ENCODE data around the gene TUBE1.
"Not testable (repeated sequence)": the region's sequence is repeated elsewhere in the genome, so short reads cannot be mapped to it uniquely, and the experiment has no call there.

The TUBE1 gene

DNA sequence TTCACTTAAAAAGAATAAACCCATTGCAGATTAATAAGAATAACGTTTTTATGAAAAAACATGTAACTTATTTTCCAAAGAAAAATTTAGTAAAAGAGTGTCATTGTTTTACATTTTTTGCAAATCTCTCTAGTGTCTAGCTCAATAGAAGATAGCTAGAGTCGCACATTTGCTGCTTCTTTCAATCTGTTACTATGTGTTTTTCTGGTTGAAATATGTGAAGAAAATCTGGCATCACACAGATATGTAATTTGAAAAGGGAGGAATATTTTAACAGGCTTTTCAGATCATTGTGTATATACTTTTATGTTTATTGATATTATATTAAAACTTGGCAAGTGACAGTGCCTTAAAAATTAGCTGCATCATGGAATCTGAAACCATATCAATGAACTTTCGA is 24.3 kb downstream of the TUBE1 start:
- no peak for DNase-seq (ENCODE audit: low read depth in 2 of 2)

DNA sequence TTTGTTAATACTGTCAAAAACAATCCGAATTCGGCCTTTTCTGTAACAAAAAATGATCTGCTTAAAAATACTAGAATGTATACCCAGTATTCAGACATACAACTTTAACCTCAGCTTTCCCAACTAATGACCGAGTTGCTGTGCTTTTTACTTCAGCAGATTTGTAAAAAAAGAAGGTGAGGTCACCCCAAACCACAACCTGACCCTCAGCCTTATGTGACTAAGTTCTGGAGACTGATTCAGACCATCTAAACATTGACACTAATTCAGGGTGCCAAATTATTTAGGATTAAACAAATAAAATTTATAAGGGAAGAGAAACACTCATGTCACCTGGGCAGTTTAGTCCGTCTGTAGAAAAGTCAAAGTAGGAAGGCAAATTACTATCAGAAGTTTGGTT is 25.7 kb downstream of the TUBE1 start:
- no peak for DNase-seq (ENCODE audit: low read depth in 2 of 2)

DNA sequence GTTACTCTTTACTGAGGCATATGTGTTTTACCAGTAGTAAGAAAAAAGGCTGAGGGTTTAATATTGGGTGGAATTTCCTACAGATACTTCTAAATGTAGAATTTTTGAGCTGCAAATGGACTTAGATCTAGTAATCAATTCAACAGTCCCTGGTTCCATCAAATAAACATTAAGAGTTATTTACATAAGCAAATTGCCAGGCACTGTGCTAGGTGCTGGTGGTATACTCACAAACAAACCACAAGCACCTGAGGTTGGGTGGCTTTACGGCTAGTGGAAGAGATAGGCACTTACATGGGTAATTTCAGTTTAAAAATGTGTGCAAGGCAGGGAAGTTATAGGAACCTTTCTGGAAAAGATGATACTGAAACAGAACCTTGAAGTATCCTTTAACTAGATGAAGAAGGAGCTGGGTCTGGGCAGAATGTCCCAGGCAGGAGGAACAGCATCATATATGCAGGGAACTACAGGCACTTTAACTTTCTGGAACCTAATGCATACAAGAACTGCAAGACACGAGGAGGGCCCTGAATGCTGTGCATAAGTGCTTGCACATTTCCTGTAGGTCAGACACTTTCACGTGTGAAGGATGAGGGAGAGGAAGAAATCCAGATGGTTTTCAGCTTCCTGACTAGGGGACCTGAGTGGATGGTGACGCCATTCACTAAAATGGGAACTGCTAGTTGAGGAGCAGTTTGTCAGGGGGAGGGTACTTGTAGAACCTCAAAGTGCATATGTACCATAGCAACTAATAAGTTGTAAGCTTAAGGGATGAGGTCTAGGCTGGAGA is 28.8 kb downstream of the TUBE1 start:
- no peak for DNase-seq (ENCODE audit: low read depth in 2 of 2)

DNA sequence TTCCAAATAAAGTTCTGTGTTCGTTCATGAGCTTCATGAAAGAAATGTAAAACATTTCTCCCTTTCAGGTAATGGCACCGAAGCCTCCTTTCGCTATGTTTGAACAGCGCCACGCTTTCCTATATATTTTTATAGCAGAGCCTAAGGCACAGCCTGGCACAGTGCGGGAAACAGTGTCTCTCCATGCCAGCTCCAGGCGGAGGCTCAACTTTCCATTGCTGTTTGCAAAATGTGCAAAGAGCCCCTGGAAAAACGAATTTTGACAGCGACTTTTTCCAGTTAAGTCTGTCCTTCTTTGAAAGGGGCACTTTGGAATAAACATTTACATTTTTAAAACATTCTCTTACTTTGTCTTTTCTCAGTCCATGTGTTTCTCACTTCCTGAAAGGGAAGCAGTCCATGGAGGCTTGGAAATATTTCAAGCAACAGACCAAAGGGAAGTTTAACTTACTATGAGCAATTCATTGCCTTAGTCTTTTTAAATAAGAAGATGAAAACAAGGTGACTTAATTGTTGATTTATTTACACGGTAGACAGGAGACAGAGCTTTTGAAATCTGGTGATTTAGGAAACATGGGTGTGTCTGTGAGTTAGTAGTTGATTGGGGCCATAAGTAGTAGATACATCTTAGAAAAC is 32.6 kb downstream of the TUBE1 start:
- no peak for DNase-seq (ENCODE audit: low read depth in 2 of 2)

DNA sequence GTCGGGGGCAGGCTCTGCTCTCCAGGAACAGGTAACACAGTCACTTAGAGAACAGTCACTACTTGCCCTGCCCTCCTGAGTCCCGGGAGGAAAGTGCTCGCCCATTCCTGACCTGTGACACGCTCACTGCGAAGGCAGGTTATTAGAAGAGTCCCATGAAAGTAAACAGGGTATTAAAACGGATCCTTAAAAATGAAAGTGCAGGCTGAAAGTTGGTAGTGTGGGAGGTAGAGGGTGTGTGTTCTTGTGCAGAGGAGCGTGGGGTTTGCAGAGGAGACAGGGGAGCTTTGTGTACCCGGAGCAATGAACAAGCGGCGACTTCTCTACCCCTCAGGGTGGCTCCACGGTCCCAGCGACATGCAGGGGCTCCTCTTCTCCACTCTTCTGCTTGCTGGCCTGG is 33.3 kb downstream of the TUBE1 start, which contains the start of gene CCN6:
Gene CCN6, plus strand, starts transcription at position 104 of the 400 bp plus-strand sequence. Its CDS starts 254 bp downstream, at position 358.
- DNase-seq (ENCODE audit: low read depth in 2 of 2), result no peak

DNA sequence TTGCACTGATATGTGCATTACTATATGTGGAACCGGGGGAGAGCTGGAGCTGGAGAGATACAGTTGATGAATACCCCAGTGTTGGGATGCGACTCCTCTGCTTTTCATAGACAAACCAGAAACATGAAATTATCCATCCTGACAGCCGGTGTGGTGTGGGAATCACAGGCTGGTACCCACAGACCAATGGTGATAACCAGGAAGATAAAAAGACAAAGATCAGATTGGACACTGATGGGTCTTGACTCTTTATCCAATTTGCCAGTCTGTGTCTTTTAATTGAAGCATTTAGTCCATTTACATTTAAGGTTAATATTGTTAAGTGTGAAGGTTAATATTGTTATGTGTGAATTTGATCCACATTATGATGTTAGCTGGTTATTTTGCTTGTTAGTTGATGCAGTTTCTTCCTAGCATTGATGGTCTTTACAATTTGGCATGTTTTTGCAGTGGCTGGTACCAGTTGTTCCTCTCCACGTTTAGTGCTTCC is 36.0 kb downstream of the TUBE1 start:
- not testable (repeated sequence) for DNase-seq (ENCODE audit: low read depth in 2 of 2)

DNA sequence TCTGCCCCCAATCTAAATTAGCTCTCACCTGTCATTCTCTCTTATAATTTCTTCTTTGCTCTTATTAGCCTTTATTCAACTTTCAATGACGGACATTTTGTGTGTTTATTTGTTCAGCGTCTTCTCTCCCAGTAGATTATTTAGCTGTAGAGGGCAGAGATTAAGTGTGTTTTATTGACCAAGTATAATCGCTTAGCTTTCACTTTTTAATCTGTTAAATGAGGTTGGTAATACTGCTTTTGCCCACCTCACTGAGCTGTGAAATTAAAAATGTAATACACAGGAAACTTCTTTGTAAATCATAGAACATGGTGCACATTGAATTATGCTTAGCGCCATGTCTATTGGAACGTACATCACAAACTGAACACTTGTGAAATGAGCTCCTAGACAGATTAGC is 36.9 kb downstream of the TUBE1 start:
- DNase-seq (ENCODE audit: low read depth in 2 of 2), result no peak

DNA sequence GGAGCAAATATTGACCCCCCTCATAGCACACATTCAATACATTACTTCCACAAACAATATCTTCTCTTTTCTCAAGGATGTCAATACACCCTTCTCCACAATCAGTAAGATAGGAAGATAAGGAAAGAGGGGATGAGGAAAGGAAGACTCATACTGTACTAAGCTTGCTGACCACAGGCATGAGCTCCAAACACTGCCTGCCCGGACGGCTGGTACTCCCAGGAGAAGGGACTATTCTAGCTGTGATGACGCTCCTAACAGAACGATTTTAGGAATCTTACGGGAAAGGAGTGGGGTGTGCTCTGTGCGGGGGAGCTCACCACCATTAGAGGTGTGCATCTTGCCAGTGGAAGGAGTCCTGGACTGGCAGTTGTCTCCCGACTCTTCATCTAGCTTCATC is 37.3 kb downstream of the TUBE1 start:
- no peak for DNase-seq (ENCODE audit: low read depth in 2 of 2)

DNA sequence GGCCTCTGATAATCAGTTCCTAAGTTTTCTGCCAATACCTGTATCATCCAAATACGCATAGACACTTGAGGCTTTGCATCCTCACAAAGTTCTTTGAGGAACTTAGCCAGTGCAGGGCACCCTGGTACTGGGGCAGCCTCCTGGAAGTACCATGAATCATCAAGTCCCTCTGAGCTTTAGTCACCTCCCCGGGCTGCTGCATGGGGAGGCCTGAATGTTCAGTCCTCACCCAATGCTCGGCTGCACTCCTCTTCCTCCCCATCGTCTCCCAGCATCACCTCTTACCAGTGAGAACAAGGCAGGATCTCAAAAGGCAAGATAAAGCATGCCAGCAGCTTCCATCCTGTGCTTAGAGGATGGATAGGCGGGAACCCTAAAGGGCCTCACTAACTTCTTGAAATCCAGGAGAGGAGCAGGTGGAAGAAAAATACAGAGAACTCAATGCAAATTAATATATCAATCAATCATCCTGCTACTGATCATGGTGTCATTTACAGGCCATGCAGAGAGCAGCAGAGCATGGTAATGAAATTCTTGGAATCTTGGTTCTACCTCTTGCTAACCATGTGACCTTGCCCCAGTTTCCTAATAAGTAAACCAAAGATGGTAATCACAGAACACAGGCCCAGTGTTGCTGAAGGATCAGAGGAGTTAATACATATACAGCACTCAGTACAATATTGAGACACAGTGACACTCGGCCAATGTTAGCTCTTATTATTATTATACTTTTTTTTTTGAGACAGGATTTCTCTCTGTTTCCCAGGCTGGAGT is 38.1 kb downstream of the TUBE1 start:
- no peak for DNase-seq (ENCODE audit: low read depth in 2 of 2)

DNA sequence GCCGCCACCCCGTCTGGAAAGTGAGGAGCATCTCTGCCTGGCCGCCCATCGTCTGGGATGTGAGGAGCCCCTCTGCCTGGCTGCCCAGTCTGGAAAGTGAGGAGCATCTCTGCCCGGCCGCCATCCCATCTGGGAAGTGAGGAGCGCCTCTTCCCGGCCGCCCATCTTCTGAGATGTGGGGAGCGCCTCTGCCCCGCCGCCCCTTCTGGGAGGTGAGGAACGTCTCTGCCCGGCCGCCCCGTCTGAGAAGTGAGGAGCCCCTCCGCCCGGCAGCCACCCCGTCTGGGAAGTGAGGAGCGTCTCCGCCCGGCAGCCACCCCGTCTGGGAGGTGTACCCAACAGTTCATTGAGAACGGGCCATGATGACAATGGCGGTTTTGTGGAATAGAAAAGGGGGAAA is 39.8 kb downstream of the TUBE1 start:
- not testable (repeated sequence) for DNase-seq (ENCODE audit: low read depth in 2 of 2)

DNA sequence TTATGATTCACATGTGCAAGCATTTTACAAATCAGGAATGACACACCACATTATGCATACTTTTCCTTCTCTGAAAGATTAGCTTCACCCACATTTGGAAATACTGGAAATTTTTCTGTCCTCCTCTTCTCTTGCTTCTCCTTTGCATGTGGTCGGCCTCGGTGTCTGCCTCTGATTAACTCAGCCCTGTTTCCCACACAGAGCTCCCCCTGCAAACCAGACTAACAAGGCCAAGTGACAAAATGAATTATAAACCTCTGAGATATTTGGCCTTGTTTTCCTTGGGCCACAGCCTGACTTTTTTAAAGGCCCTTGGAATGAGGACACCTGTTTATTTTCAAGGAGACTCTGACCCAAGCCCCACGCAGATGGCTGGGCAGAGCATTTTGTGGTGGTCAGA is 42.4 kb downstream of the TUBE1 start:
- no peak for DNase-seq (ENCODE audit: low read depth in 2 of 2)

DNA sequence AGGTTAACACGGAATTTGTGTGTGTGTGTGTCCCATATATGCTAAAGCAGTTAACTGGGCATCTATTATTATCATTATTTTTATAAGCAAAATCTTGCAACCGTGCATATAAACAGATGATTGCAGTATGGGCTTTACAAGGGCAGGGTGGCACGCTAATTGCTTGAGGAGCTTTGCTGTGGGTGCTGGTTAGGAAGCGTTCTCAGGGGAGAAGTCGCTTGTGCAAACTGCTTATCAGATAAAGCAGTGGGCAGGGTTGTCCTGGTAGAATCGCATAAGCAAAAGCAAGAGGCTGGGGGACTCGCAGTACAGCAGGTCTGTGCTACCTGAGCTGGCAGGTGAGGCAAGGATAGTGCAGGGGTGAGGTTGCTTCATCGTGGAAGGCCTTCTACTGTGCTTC is 43.1 kb downstream of the TUBE1 start:
- no peak for DNase-seq (ENCODE audit: low read depth in 2 of 2)

DNA sequence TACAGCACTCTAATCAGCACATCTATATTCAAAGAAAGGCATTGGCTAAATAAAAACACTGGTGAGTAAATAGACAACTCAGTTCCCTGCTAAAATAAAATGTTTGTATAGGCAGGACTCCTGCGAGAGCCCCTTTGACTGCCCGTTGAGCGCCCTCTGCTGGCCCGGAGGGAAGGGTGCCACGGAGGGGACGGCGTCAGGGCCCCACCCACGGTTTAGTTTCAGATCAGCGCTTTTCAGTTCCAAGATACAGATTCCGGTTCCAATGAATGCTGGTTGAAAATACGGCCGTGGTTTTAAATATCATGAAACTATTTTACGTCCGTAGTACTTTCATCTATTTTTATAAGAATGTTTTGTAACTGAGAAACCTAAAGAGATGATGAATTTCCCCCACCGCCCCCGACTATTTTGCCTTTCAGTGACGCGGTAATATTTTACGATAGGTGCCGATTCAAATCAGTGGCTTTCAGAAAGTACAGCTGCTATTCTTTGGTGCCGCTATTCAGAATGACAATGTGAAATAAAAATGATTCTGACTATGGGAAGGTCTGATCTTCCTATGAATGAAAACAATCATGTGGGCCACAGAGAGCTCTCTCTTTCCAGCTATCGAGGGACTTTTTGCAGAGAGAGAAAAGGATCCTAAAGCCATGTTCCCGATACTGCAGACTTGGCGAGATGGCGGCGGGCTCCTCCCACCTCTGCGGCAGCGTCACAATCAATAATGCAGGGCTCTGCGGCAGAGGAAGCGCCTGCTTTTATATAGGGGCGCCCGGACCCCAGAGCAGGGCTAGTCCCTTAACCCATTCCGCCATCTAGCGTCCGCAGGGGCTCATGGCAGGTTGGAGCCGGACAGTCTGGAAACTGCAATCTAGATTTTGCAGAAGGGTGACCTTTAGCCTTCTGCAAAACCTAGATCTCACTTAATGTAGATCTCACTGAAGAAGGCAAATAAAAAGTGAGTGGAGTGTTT is 44.0 kb downstream of the TUBE1 start:
- DNase-seq (ENCODE audit: low read depth in 2 of 2), result peak; percentile 79 to 92

DNA sequence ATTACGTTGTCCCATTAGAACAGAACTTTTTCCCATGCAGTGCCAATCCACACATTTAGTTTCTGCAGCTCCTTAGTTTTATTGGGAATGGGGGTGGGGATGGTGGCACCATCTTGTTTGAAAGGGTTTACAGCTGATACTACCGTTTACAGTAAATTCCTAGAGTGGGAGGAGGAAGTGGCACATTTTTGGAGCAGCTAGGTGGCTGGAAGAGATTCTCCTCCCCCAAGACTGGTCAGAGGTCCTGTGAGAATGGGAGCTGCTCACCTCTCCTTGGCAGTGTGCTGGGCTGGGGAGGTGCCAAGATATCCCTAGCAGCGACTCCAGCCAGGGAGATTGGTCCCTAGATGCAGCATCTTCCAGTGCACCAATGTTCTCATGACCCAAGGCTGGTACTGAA is 45.7 kb downstream of the TUBE1 start:
- DNase-seq (ENCODE audit: low read depth in 2 of 2), result no peak

DNA sequence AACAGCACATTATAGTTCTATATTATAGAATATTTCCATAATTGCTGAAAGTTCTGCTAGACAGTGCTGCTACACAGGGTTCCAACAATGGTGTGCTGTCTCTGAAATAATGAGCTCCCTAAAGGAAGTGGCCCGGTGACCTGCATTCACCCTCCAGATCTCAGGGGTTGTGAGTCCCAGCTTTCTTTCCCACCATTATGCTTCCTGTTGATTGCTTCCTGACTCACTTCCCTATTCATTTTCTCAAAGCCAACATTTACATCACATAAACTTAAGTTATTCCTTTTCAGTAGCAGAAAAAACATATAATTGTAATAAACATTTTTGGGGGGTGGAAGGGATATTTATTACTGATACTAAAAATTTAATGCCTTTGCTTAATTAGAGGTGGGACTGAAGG is 46.3 kb downstream of the TUBE1 start:
- DNase-seq (ENCODE audit: low read depth in 2 of 2), result no peak

DNA sequence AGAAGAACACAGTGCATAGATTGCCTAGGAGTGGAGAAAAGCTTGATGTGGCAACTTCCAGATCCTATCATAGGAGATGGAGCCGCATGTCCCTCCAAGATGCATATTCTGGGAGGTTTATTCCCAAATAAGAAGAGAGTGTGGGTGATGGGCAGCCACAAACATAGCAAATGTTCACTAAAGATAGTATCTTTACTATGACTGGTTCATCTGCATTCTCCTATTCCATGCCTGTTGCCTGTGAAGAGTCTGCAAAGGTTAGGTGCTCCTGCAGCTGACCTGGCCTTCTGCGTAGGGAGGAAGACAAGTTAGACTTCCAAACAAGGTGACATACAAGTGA is 47.9 kb downstream of the TUBE1 start:
- no peak for DNase-seq (ENCODE audit: low read depth in 2 of 2)

DNA sequence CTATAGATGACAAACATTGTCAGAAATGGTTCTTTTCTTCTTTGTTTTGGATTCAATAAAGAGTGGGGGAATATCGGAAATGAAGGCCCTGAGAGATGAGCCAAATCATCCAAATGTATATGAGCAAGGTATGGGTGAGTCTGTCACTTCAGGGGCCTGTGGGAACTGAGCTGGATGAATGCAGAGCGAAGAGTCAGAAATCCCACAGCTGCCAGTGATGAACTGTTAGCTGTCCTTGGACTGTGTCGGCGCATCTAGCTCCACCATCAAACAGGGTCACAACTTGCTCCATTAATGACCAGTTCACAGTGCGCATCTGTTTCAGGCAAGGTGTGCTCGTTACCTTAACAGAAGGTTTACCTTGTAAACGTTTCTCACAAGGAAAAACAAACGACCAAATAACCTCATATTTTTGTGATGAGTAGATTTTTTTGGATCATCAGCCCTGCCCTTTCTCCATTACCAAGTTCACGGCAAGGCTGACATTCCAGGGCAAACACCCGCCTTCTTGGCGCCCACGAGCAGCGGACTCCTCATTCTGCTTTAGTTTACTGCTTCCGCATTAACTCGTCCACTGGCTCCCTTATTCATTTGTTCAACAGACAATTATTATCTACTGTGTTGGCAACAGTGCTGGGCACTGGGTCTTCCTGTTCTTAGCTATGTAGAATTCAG is 48.4 kb downstream of the TUBE1 start:
- DNase-seq (ENCODE audit: low read depth in 2 of 2), result no peak

DNA sequence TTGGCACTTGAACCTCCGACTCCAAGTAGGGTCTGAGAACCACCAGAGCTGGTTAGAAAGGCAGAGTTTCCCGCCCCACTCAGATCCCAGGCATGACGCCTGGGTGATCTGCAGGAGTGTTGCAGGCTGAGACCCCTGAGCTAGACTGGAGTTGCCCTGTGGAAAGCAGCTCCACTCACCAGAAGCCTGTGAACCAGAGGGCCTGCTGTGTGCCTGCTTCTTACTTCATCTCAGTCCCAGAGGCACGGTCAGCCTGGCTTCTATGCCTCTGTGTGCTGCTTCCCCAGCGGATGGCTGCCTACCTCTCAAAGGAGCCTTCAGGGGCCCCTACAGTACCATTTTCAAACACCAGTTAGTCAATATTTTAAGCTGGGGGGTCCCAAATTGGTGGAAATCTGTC is 49.0 kb downstream of the TUBE1 start:
- DNase-seq (ENCODE audit: low read depth in 2 of 2), result no peak

DNA sequence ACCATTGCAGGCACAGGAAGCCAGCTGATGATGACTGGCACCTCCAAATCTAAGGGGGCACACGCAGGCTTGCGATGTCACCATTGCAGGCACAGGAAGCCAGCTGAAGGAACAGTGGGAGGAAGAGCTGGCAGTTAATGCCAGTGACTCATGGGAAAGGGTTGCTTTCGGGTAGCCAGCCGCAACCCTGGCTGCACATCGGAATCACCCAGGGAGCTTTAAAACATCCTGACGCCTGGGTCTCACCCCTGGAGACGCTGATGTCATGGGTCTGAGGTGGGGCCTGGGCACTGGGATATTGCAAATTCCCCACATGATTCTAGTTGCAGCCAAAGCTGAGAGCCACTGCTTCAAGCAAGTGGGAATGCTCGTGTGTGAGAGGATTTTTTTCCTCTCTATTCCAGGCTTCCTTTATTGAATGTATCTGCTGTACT is 49.5 kb downstream of the TUBE1 start:
- no peak for DNase-seq (ENCODE audit: low read depth in 2 of 2)

DNA sequence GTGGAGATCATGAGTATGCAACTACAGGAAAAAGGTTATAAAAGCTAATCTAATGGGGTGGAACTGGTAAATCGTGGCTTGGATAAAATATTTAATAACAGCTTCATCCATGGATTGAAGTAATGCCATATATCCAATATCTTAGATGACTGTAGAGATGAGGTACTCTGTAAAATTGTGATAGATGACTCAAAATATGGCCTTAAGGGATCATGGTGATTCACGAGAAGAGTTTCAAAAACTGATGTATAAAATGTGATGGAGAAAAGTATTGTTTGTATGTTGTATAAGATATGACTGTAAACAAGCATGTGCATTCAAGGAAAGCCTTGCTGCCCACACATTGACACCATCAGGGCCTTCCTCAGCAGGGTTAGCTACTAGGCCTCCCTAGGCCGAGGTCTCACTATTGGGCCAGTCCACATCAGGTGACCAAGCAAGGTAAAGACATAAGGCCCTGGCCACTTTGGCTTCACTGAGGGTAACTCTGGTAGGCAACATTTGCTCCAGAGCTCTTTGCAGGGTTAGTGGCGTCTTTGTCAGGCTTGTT is 51.1 kb downstream of the TUBE1 start:
- DNase-seq (ENCODE audit: low read depth in 2 of 2), result no peak

DNA sequence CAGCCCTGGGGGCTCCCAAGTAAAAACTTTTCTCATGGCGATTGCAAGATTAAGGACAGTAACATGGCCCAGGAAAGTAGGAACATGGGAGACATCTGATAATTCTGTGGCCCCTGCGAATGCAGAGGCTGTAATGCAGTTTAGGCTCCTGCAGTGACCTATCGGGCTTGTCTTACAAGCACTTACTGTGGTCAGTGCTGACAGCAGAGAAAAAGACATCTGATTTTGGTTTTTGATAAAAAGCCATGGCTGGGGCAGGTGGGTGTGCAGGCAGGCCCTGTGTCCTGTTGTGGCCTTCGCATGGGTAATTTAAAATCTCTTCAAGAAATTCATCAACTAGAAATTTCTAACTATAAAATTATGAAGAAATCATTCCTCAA is 52.7 kb downstream of the TUBE1 start:
- DNase-seq (ENCODE audit: low read depth in 2 of 2), result no peak
